Endodermal cell (in vitro differentiated cells): ENCODE measurements around the gene TCP10L. TPM values are rescaled to one million over a fixed set of nuclear protein-coding genes. Genes with fewer than 3 reads are reported as not detected.

Source experiments
- DNase-seq: peaks from one replicate; pipeline ENCODE4 v3.0.0-alpha.2; 2017
- H3K27ac ChIP-seq: 2 replicates; pipeline ENCODE4 v1.5.1; 2013; ENCODE audit warnings: mild to moderate bottlenecking, low read depth, low read length, moderate library complexity
- H3K27me3 ChIP-seq: 2 replicates; pipeline ENCODE4 v1.6.1; 2013; ENCODE audit warnings: mild to moderate bottlenecking, low read length, moderate library complexity; ENCODE audit not compliant: insufficient read depth, control insufficient read depth, poor library complexity, severe bottlenecking
- H3K36me3 ChIP-seq: 2 replicates; pipeline ENCODE4 v1.7.0; 2013; ENCODE audit warnings: mild to moderate bottlenecking, low read length, moderate library complexity; ENCODE audit not compliant: control insufficient read depth, insufficient read depth
- H3K4me1 ChIP-seq: one replicate; pipeline ENCODE4 v1.7.0; 2013; ENCODE audit warnings: low read length; ENCODE audit not compliant: control insufficient read depth, insufficient read depth
- H3K4me3 ChIP-seq: 2 replicates; pipeline ENCODE4 v1.5.1; 2013; ENCODE audit warnings: mild to moderate bottlenecking, low read length, moderate library complexity
- H3K9ac ChIP-seq: 2 replicates; pipeline ENCODE4 v1.6.1; 2013; ENCODE audit warnings: mild to moderate bottlenecking, low read length, moderate library complexity; ENCODE audit not compliant: poor library complexity, severe bottlenecking; ENCODE audit errors: extremely low read depth
- H3K9me3 ChIP-seq: 2 replicates; pipeline ENCODE4 v1.6.1; 2013; ENCODE audit warnings: mild to moderate bottlenecking, low read length, moderate library complexity; ENCODE audit not compliant: control insufficient read depth
- H3K27ac Mint-ChIP-seq: 2 replicates; pipeline ENCODE4 v1.8.0; 2020; ENCODE audit warnings: mixed read lengths
- H3K27me3 Mint-ChIP-seq: 2 replicates; pipeline ENCODE4 v1.8.0; 2021; ENCODE audit warnings: mild to moderate bottlenecking, mixed read lengths; ENCODE audit not compliant: insufficient read depth
- H3K36me3 Mint-ChIP-seq: 2 replicates; pipeline ENCODE4 v1.8.0; 2020; ENCODE audit warnings: low read depth, mixed read lengths
- H3K4me1 Mint-ChIP-seq: 2 replicates; pipeline ENCODE4 v1.8.0; 2020; ENCODE audit warnings: mixed read lengths
- H3K4me3 Mint-ChIP-seq: 2 replicates; pipeline ENCODE4 v1.8.0; 2020; ENCODE audit warnings: mild to moderate bottlenecking, moderate library complexity, mixed read lengths
- H3K9me3 Mint-ChIP-seq: 2 replicates; pipeline ENCODE4 v1.8.0; 2020; ENCODE audit warnings: mild to moderate bottlenecking, mixed read lengths
- CTCF ChIP-seq: fragments of 200-600 bp; sonication (generic); conservative IDR thresholded peaks from 2 replicates; pipeline ENCODE4 v1.5.0; 2021; ENCODE audit warnings: antibody characterized with exemption, mild to moderate bottlenecking
- WGBS, 2 experiments: methylation state at CpG; one replicate each; pipeline versions ENCODE4 v1.1.5 to v1.1.7; 2013; ENCODE audit warnings: missing lambda C conversion rate in 2 of 2, mixed read lengths in 1 of 2; ENCODE audit not compliant: insufficient coverage in 1 of 2, insufficient read length in 1 of 2; 5-methylcytosine and 5-hydroxymethylcytosine counted together
- total RNA-seq, 2 donors: library from RNA; stranded (reverse); fragmentation: NEBNext Ultra II Directional in 1 of 2; extraction: Animal tissue kit (Norgen Biotek cat#: 25700) in 1 of 2; gene quantifications; 2 replicates in 1 of 2; 3 replicates in 1 of 2; pipeline ENCODE4 v1.2.1, GENCODE V29; 2021

TCP10L gene
- total RNA-seq, 2 donors from 2014 or later, result 0.95 to 1.4 TPM

- no peaks in the 10 kb centered on the region for H3K4me1 Mint-ChIP-seq
- H3K9ac ChIP-seq, result no peak overlapping the region
- peak; percentile 42 for DNase-seq
- H3K9me3 ChIP-seq, result no peaks in the 10 kb centered on the region
- 94 to 98% methylated on average over 7 to 11 of the region's 11 CpGs for WGBS, 2 experiments
- H3K4me3 ChIP-seq, result no peak overlapping the region
- H3K27me3 ChIP-seq, result peaks cover 12% of the 10 kb centered on the region
- H3K9me3 Mint-ChIP-seq, result no peaks in the 10 kb centered on the region
- H3K4me3 Mint-ChIP-seq, result no peak overlapping the region
- H3K36me3 ChIP-seq, result no peaks in the 10 kb centered on the region
- no peaks in the 10 kb centered on the region for H3K4me1 ChIP-seq
- no peak overlapping the region for H3K27ac ChIP-seq
- no peaks in the 10 kb centered on the region for H3K36me3 Mint-ChIP-seq
- H3K27me3 Mint-ChIP-seq, result peaks cover 5% of the 10 kb centered on the region
- TF ChIP-seq CTCF, result peak; percentile 37
- H3K27ac Mint-ChIP-seq, result no peak overlapping the region
Observed at GRCh38 chr21:32576011-32576410, 9.3 kb downstream of the TCP10L start.

GRCh38 chr21:32574946-32575925, 10.1 kb downstream of the TCP10L start:
- H3K36me3 Mint-ChIP-seq, result no peaks in the 10 kb centered on the region
- peaks cover 12% of the 10 kb centered on the region for H3K27me3 ChIP-seq
- no peaks in the 10 kb centered on the region for H3K9me3 Mint-ChIP-seq
- no peak overlapping the region for H3K27ac ChIP-seq
- no peak overlapping the region for H3K9ac ChIP-seq
- no peaks in the 10 kb centered on the region for H3K4me1 Mint-ChIP-seq
- no peak overlapping the region for H3K27ac Mint-ChIP-seq
- H3K9me3 ChIP-seq, result no peaks in the 10 kb centered on the region
- TF ChIP-seq CTCF, result no peak
- no peaks in the 10 kb centered on the region for H3K4me1 ChIP-seq
- no peak overlapping the region for H3K4me3 Mint-ChIP-seq
- no peak overlapping the region for H3K4me3 ChIP-seq
- 92 to 93% methylated on average over 23 to 26 of the region's 26 CpGs for WGBS, 2 experiments
- peak; percentile 50 for DNase-seq
- H3K36me3 ChIP-seq, result no peaks in the 10 kb centered on the region
- peaks cover 5% of the 10 kb centered on the region for H3K27me3 Mint-ChIP-seq

GRCh38 chr21:32572574-32573420, 12.5 kb downstream of the TCP10L start:
- no peaks in the 10 kb centered on the region for H3K9me3 ChIP-seq
- Mint-ChIP-seq H3K36me3 (no peaks in the 10 kb centered on the region), H3K9me3 (no peaks in the 10 kb centered on the region), H3K27ac (no peak overlapping the region), H3K27me3 (peaks cover 10% of the 10 kb centered on the region), H3K4me3 (no peak overlapping the region), H3K4me1 (peaks cover 3% of the 10 kb centered on the region)
- WGBS, 2 experiments, result 90 to 92% methylated on average over 24 to 25 of the region's 25 CpGs
- no peak overlapping the region for H3K9ac ChIP-seq
- H3K27me3 ChIP-seq, result peaks cover 6% of the 10 kb centered on the region
- peaks cover 3% of the 10 kb centered on the region for H3K4me1 ChIP-seq
- no peak for TF ChIP-seq CTCF
- H3K27ac ChIP-seq, result no peak overlapping the region
- H3K4me3 ChIP-seq, result no peak overlapping the region
- no peaks in the 10 kb centered on the region for H3K36me3 ChIP-seq
- peak; percentile 51 for DNase-seq
